Caco-2 (cell line): ENCODE measurements around the gene F3. TPM values are rescaled to one million over a fixed set of nuclear protein-coding genes. Genes with fewer than 3 reads are reported as not detected.

ENCODE experiments used
- BruUV-seq: library from RNA; stranded (reverse); fragments of 400-500 nt; replicated peaks from 2 replicates; lab custom pipeline; 2021; lab: Mats Ljungman, UMichigan
- CTCF ChIA-PET: fragments of 300-600 bp; sonication (Branson Sonifier 250); formaldehyde crosslinking; loops from one replicate; lab custom pipeline; 2022; ENCODE audit warnings: antibody characterized with exemption; lab: Charles Lee
- POLR2A ChIA-PET: fragments of 300-600 bp; sonication (Branson Sonifier 250); formaldehyde crosslinking; loops from one replicate; lab custom pipeline; 2022; ENCODE audit warnings: antibody characterized with exemption; lab: Charles Lee
- DNase-seq, 2 experiments: peaks; one replicate each; pipeline versions ENCODE4 v3.0.0 to v3.0.0-alpha.2; 2020 to 2022
- H3K27me3 ChIP-seq: replicated peaks from 2 replicates; pipeline ENCODE4 v1.6.0; 2011; ENCODE audit warnings: low read length; ENCODE audit not compliant: control insufficient read depth, insufficient read depth
- H3K36me3 ChIP-seq: 2 replicates; pipeline ENCODE4 v1.5.1; 2011; ENCODE audit warnings: low read length; ENCODE audit not compliant: control insufficient read depth, insufficient read depth
- H3K4me1 ChIP-seq: fragments of 250-450 bp; sonication (Bioruptor Pico); 2 replicates; pipeline ENCODE4 v1.5.1; 2020; ENCODE audit warnings: mild to moderate bottlenecking
- H3K4me3 ChIP-seq: 2 replicates; pipeline ENCODE4 v1.5.1; 2011; ENCODE audit warnings: low read depth, mild to moderate bottlenecking, control low read depth, low read length
- H3K9me3 ChIP-seq: fragments of 250-450 bp; sonication (Bioruptor Pico); 2 replicates; pipeline ENCODE4 v1.5.1; 2020; ENCODE audit warnings: mild to moderate bottlenecking, moderate library complexity
- H3K27ac Mint-ChIP-seq: one replicate; pipeline ENCODE4 v1.8.0; 2022; ENCODE audit warnings: mixed read lengths; ENCODE audit not compliant: unreplicated experiment
- H3K27me3 Mint-ChIP-seq: one replicate; pipeline ENCODE4 v1.8.0; 2022; ENCODE audit warnings: mixed read lengths; ENCODE audit not compliant: insufficient read depth, unreplicated experiment
- H3K36me3 Mint-ChIP-seq: one replicate; pipeline ENCODE4 v1.8.0; 2022; ENCODE audit warnings: mild to moderate bottlenecking, mixed read lengths; ENCODE audit not compliant: insufficient read depth, unreplicated experiment
- H3K4me1 Mint-ChIP-seq: one replicate; pipeline ENCODE4 v1.8.0; 2022; ENCODE audit warnings: low read depth, mixed read lengths; ENCODE audit not compliant: unreplicated experiment
- H3K4me3 Mint-ChIP-seq: one replicate; pipeline ENCODE4 v1.8.0; 2022; ENCODE audit warnings: mild to moderate bottlenecking, moderate library complexity, mixed read lengths; ENCODE audit not compliant: unreplicated experiment
- H3K9me3 Mint-ChIP-seq: one replicate; pipeline ENCODE4 v1.8.0; 2022; ENCODE audit warnings: mixed read lengths; ENCODE audit not compliant: unreplicated experiment
- CTCF ChIP-seq, 2 experiments: fragments of 200-600 bp in 1 of 2; IDR thresholded peaks; 1 replicate in 1 of 2; 2 replicates in 1 of 2; pipeline versions ENCODE4 v1.5.1 to v1.8.0; 2011 to 2022; ENCODE audit warnings: antibody characterized with exemption in 1 of 2, control low read depth in 1 of 2, inconsistent platforms in 1 of 2, low read depth in 1 of 2, low read length in 1 of 2, mild to moderate bottlenecking in 1 of 2, moderate library complexity in 1 of 2; ENCODE audit not compliant: insufficient read depth in 1 of 2, severe bottlenecking in 1 of 2, unreplicated experiment in 1 of 2
- intact Hi-C: fragments of 100-400 bp; cut with micrococcal nuclease; formaldehyde crosslinking; loops from one replicate; pipeline ENCODE4 v1.10.0; 2022; ENCODE audit not compliant: unreplicated experiment
- total RNA-seq: library from RNA; stranded (reverse); gene quantifications from 2 replicates; pipeline ENCODE4 v1.2.3, GENCODE V29; 2022

The F3 gene
- total RNA-seq, 1 experiment from 2014 or later: 28.5 TPM

DNA sequence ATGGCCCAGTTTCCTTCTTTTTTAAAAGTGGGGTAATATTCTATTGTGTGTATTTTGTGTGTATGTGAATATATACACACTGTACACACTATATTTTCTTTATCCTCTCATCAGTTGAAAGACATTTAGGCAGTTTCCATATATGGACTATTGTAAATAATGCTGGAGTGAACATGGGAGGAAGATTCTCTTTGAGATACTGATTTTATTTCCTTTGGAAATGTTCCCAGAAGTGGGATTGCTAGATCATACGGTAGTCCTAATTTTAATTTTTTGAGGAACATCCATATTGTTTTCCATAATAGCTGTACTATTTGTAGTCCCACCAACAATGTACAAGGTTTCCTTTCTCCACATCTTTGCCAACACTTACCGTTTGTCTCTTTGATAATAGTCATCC lies 51.0 kb downstream of the F3 start:
- no peaks in the 10 kb centered on the region for H3K4me1 ChIP-seq
- H3K27me3 ChIP-seq: no peaks in the 10 kb centered on the region
- ChIA-PET POLR2A (no interaction called here), CTCF (no interaction called here)
- TF ChIP-seq CTCF (IDR thresholded peaks at IDR 0.05; ENCODE audit: insufficient read depth in 1 of 2, low read depth in 1 of 2, low read length in 1 of 2, severe bottlenecking in 1 of 2, unreplicated experiment in 1 of 2): no peak
- no peaks in the 10 kb centered on the region for H3K4me1 Mint-ChIP-seq
- H3K27me3 Mint-ChIP-seq: no peaks in the 10 kb centered on the region
- no peak overlapping the region for H3K27ac Mint-ChIP-seq
- H3K36me3 ChIP-seq: 0 out of 2 replicates have a peak, but pooled peaks cover 1% of the 10 kb centered on the region
- no TSS peak for BruUV-seq
- no peaks in the 10 kb centered on the region for H3K9me3 ChIP-seq
- H3K9me3 Mint-ChIP-seq: no peaks in the 10 kb centered on the region
- H3K4me3 Mint-ChIP-seq: no peak overlapping the region
- H3K36me3 Mint-ChIP-seq: peaks cover 20% of the 10 kb centered on the region
- no peak for DNase-seq
- intact Hi-C loops: no loop called here
- H3K4me3 ChIP-seq: no peak overlapping the region

GRCh38 chr1:94486990-94487389 lies 54.6 kb downstream of the F3 start:
- no peak for TF ChIP-seq CTCF (IDR thresholded peaks at IDR 0.05; ENCODE audit: insufficient read depth in 1 of 2, low read depth in 1 of 2, low read length in 1 of 2, severe bottlenecking in 1 of 2, unreplicated experiment in 1 of 2)
- ChIA-PET CTCF (no interaction called here), POLR2A (no interaction called here)

DNA sequence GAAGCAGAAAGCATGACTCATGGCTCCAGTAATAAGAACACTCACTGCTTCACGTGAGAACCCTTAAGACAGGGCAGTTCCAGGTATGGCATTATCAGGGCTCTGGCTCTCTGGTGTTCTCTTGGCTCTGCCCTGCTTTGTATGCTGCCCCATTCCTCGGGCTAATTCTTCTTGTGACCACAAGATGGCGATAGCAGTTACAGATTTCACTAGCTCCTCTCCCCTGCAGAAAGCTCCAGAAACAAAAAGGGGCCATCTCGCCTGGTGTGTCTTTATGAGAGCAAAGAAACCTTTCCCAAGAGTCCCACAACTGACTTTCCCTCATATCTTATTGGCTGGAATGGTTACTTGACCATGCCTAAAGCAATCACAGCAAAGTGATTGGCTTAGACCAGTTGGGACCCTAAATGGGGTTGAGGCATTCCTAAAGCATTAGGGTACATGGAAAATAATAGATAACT lies 60.1 kb downstream of the F3 start:
- Histone ChIP-seq H3K9me3 (no peaks in the 10 kb centered on the region), H3K4me1 (no peaks in the 10 kb centered on the region; the same call in 1 of the 2 replicates), H3K27me3 (no peaks in the 10 kb centered on the region), H3K4me3 (no peak overlapping the region), H3K36me3 (no peaks in the 10 kb centered on the region; the same call in 1 of the 2 replicates)
- DNase-seq: peak; percentile 48 to 52
- BruUV-seq: no TSS peak
- intact Hi-C loops: loop anchor here (1.0 kb wide), 2 partner anchors 321 to 325 kb away; no protein-coding TSS in a partner anchor
- no peaks in the 10 kb centered on the region for H3K27me3 Mint-ChIP-seq
- ChIA-PET POLR2A (no interaction called here), CTCF (interaction anchor here (0.5 to 1.5 kb wide), 6 partner anchors 10 to 332 kb away, joined by 3 to 4 read pairs (median 4); no protein-coding TSS in a partner anchor)
- H3K4me1 Mint-ChIP-seq: peaks cover under 1% of the 10 kb centered on the region
- TF ChIP-seq CTCF (IDR thresholded peaks at IDR 0.05; ENCODE audit: insufficient read depth in 1 of 2, low read depth in 1 of 2, low read length in 1 of 2, severe bottlenecking in 1 of 2, unreplicated experiment in 1 of 2): peak; percentile 54 to 59
- no peak overlapping the region for H3K4me3 Mint-ChIP-seq
- no peaks in the 10 kb centered on the region for H3K9me3 Mint-ChIP-seq
- H3K36me3 Mint-ChIP-seq: peaks cover 53% of the 10 kb centered on the region
- no peak overlapping the region for H3K27ac Mint-ChIP-seq

More at GRCh38 chr1:94486990-94487389, 54.6 kb downstream of the F3 start:
- peaks cover 32% of the 10 kb centered on the region for H3K36me3 Mint-ChIP-seq
- H3K9me3 Mint-ChIP-seq: no peaks in the 10 kb centered on the region
- no peak for DNase-seq
- intact Hi-C loops: no loop called here
- no peak overlapping the region for H3K27ac Mint-ChIP-seq
- Histone ChIP-seq H3K4me1 (no peaks in the 10 kb centered on the region), H3K27me3 (no peaks in the 10 kb centered on the region), H3K36me3 (no peaks in the 10 kb centered on the region), H3K9me3 (no peaks in the 10 kb centered on the region), H3K4me3 (no peak overlapping the region)
- BruUV-seq: no TSS peak
- no peaks in the 10 kb centered on the region for H3K27me3 Mint-ChIP-seq
- H3K4me3 Mint-ChIP-seq: no peak overlapping the region
- H3K4me1 Mint-ChIP-seq: no peaks in the 10 kb centered on the region
